ENCODE results near the gene STAC. TPM values are rescaled to one million over a fixed set of nuclear protein-coding genes. Genes with fewer than 3 reads are reported as not detected.
A peak's percentile ranks its signal among the peaks of the same experiment; 100 is the strongest.

The STAC gene
- polyA plus RNA-seq, 1 experiment = 1.5 TPM

- Histone ChIP-seq H3K9me3 (ENCODE audit: control insufficient read depth, insufficient read depth, low read length) (no peaks in the 10 kb centered on the region), H3K27me3 (ENCODE audit: control insufficient read depth, insufficient read depth, low read length) (no peaks in the 10 kb centered on the region), H3K4me3 (ENCODE audit: low read depth, low read length) (no peak overlapping the region), H3K27ac (ENCODE audit: low read depth, low read length) (no peak overlapping the region)
- no peak for TF ChIP-seq CTCF (IDR thresholded peaks at IDR 0.05; ENCODE audit: low read depth, low read length)
- ChIA-PET CTCF (no interaction called here), POLR2A (no interaction called here)
- DNase-seq (ENCODE audit: low read depth, low spot score) = no peak
Measured at GRCh38 chr3:36488077-36488789, 107.9 kb downstream of the STAC start.

GRCh38 chr3:36489101-36489500 lies 108.8 kb downstream of the STAC start:
- Histone ChIP-seq H3K4me3 (ENCODE audit: low read depth, low read length) (no peak overlapping the region), H3K27ac (ENCODE audit: low read depth, low read length) (no peak overlapping the region), H3K27me3 (ENCODE audit: control insufficient read depth, insufficient read depth, low read length) (no peaks in the 10 kb centered on the region), H3K9me3 (ENCODE audit: control insufficient read depth, insufficient read depth, low read length) (no peaks in the 10 kb centered on the region)
- no peak for TF ChIP-seq CTCF (IDR thresholded peaks at IDR 0.05; ENCODE audit: low read depth, low read length)
- CTCF ChIA-PET = no interaction called here
- DNase-seq (ENCODE audit: low read depth, low spot score) = no peak
- POLR2A ChIA-PET = no interaction called here

DNA sequence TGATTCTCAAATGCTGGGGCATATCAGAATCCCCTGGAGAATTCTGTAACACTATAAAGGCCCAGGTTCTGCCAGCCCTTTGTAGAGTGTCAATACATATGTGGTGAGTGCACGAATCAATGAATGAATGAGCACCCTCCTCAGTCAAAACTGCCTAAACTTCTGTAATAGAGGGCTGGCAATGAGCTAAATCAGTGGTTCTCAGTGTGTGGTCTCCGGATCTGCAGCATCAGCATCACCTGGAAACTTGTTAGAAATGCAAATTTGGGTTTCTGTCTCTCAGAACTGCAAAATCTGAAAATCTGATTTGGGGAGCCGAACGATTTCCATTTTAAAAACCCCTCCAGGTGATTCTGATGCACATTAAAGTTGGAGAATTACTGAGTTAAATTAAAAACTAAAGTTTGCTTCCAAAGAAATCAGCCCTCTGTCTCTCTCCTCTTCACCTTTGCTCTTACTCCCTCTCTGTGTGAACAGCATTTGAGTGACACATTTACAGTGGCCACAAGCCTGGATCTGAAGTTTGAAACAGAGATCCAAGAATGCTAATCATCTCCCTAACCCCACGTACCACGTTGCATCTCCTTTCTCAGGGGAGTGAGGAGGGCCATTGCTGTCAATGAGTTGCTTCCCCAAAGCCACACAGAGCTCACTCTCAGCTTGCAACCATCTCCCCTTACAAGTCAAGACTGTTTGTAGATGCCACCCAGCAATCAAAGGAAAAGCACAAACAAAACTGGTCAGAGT lies 109.5 kb downstream of the STAC start:
- Histone ChIP-seq H3K4me3 (ENCODE audit: low read depth, low read length) (no peak overlapping the region), H3K9me3 (ENCODE audit: control insufficient read depth, insufficient read depth, low read length) (no peaks in the 10 kb centered on the region), H3K27me3 (ENCODE audit: control insufficient read depth, insufficient read depth, low read length) (no peaks in the 10 kb centered on the region), H3K27ac (ENCODE audit: low read depth, low read length) (no peak overlapping the region)
- POLR2A ChIA-PET = no interaction called here
- no peak for TF ChIP-seq CTCF (IDR thresholded peaks at IDR 0.05; ENCODE audit: low read depth, low read length)
- CTCF ChIA-PET = no interaction called here
- DNase-seq (ENCODE audit: low read depth, low spot score) = no peak

DNA sequence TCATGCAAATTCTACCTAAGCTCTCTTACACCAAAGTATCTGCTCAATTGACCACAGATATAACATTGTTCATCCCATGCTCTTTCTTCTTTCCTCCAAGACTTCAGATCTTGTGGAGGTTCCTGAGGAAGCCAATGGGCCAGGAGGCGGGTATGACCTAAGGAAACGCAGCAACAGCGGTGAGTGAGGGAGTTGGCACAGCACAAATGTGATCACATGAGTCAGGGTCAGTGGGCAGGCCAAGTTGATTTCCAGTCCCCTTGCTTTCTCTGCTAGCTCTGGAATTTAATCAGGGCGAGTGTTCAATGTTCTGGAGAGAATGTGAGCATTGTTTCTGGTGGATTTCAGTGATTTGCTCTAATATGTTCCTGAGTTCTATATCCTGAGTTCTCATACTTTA lies 112.7 kb downstream of the STAC start:
- ChIA-PET POLR2A (no interaction called here), CTCF (interaction anchor here (0.7 to 1.3 kb wide), 3 partner anchors 8 to 130 kb away, joined by 3 to 6 read pairs (median 4); no protein-coding TSS in a partner anchor)
- Histone ChIP-seq H3K27me3 (ENCODE audit: control insufficient read depth, insufficient read depth, low read length) (no peaks in the 10 kb centered on the region), H3K4me3 (ENCODE audit: low read depth, low read length) (no peak overlapping the region), H3K9me3 (ENCODE audit: control insufficient read depth, insufficient read depth, low read length) (no peaks in the 10 kb centered on the region), H3K27ac (ENCODE audit: low read depth, low read length) (no peak overlapping the region)
- TF ChIP-seq CTCF (IDR thresholded peaks at IDR 0.05; ENCODE audit: low read depth, low read length) = no peak
- DNase-seq (ENCODE audit: low read depth, low spot score) = no peak

DNA sequence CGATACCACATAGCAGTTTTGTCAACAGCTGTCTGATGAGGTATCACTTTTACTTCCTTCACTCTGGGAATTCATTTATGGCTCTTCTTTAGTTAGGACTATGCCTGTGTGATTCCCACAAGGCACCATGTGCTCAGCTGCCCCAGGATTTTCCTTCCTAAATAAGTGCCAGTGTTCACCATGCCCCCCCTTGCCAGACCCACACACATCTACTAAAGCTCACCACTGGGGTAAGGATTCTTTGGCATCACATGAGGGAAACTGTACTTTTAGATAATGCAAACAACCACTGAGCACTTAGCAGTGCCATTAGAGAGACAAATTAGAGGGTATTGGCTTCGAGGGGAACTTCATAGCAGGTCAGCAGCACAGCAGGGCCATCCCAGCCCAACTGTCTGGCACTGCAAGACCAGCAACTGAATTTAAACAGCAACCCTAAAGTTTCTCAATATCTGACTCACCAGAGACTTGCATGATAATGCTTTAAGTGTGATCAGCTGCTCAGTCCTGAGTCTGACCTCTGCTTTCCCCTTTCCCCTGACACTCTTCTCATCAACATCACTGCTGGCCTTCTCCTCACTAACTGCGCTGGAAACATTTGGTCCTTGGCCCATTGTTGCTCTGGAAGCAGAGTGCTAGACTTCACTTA lies 114.3 kb downstream of the STAC start:
- no peak overlapping the region for H3K4me3 ChIP-seq (ENCODE audit: low read depth, low read length)
- ChIA-PET POLR2A (no interaction called here), CTCF (interaction anchor here (1.3 kb wide), 1 partner anchor 46 kb away, joined by 6 read pairs; no protein-coding TSS in a partner anchor)
- peak; percentile 15 for DNase-seq (ENCODE audit: low read depth, low spot score)
- H3K27ac ChIP-seq (ENCODE audit: low read depth, low read length) = peak overlapping the region; percentile 48
- TF ChIP-seq CTCF (IDR thresholded peaks at IDR 0.05; ENCODE audit: low read depth, low read length) = no peak
- no peaks in the 10 kb centered on the region for H3K27me3 ChIP-seq (ENCODE audit: control insufficient read depth, insufficient read depth, low read length)
- no peaks in the 10 kb centered on the region for H3K9me3 ChIP-seq (ENCODE audit: control insufficient read depth, insufficient read depth, low read length)

Measured in AG04450 (cell line).